Measurements from ENCODE around the gene SH2D2A.

SH2D2A gene

DNA sequence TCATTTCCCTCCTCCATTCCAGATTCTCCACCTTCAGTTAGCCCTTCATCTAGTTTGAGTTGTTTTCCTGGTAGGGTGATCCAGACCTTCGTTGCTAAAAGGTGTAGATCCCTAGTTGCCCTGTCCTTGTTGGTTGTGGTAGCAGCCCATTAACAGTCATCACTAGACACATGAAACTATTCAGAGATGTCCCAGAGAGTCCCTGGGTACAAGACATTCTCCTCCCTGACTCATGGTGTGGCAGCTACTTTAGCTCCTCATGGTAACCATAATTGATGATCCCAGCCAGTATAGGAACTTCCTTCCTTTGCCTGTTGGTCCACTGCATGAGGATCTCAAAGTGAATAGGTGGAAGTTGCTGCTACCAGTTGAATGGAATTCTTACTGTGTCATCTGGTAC lies 6.0 kb upstream of the SH2D2A start:
- no peak for DNase-seq

- DNase-seq: no peak
Observed at GRCh38 chr1:156821801-156822200, 5.2 kb upstream of the SH2D2A start.

GRCh38 chr1:156815961-156816422 lies 656 bp downstream of the SH2D2A start:
- DNase-seq: no peak

DNA sequence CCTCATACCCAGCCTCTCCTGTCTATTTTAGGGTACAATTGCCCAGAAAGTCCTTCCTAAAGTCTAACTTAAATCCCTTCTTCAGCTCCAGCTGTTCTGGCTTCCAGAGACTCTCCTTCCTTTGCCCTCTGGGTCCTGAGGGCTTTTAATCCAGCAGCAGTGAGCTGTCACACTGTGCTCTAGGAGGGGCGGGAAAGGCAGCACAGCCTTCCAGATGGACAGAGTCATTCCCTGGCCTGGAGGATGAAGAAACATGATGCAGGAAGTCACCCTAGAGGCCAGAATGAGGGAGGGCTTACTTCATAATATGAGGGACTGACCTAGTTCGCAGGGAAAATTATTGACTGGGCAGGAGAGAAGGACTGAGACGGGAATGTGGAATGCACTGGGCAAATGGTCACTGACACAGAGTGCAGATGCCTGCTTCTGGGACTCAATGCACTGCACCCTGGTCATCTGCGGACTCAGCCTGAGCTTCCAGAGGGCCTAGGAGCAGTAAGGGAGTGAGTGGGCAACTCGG lies 1.3 kb downstream of the SH2D2A start:
- DNase-seq: no peak

DNA sequence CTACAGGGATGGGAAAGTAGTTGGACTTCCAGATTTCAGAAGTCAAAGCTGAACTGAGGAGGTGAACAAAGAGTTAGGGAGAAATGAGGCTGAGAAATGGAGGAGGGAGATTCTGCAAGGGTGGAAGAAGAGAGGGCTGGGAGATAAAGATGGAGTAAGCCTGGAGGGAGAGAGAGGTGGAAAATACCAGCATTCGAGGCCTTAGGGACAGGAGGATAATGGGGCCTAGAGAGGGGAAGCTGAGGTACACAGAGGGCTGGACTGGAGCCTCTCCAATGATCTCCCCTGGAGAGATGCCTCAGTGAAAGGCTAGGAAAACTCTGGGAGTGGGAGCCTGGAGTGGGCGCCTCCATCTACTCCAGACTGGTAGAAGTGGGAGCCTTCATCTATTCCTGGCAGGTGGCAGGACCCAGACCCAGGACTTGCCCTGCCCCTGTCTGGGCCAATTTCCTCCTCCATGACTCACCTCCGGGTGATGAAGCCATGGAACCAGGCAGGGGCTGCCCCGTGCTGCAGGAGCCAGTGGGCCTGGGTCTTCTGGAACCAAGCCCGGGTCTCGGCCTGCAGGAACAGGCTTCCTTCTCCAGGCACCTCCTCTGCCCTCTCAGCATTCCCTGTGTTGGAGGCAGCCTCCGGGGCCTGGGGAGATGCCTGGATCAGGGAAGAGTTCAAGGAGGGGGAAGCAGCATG lies 1.9 kb downstream of the SH2D2A start:
- peak; percentile 36 to 51 for DNase-seq

- DNase-seq: peak; percentile 73 to 80
Observed at GRCh38 chr1:156813750-156814570, 2.7 kb downstream of the SH2D2A start.

DNA sequence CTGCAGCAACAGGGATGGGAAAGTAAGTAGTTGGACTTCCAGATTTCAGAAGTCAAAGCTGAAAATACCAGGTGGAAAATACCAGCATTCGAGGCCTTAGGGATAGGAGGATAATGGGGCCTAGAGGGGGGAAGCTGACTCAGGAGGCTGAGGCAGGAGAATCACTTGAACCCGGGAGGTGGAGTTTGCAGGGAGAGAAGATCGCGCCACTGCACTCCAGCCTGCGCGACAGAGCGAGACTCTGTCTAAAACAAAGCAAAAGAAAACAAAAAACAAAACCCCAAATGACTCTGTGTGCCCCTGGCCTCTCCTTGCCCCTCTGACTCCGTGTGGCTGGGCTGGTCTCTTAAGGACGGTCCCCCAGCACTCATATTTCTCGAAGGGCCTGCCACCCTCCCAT lies 3.4 kb downstream of the SH2D2A start:
- DNase-seq: no peak

DNA sequence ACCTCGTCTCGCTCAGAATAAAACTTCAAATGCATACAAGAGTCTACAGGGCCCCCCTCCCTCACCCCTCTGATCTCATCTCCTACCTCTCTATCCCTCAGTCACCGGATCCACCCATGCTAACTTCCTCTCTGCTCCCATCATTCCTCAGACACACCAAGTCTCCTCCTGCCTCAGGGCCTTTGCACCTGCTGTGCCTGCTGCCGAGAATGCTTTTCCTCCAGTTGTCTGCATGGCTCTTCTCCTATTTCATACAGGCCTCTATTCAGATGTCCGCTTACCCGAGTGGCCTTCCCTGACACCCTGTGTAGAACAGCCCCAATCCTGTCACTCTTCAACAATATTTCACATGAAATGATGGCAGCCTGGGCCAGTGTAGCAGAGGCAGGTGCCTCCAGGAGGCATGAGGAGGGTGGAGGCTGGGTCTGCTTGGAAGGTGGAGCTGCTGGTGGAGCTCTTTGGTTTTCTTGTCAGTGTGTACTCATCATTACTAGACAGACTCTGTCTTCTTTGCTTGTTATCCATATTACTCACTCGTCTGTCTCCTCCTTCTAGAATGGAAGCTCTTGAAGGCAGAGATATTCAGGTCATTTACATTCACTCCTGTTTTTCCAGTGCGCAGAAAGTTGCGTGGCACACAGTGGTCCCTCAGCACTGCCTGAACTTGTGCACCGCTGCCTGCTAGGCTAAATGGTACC lies 4.2 kb downstream of the SH2D2A start:
- no peak for DNase-seq

- DNase-seq: no peak
Observed at GRCh38 chr1:156811168-156811567, 5.5 kb downstream of the SH2D2A start.

- no peak for DNase-seq
Observed at GRCh38 chr1:156809711-156810366, 6.8 kb downstream of the SH2D2A start.

- DNase-seq: no peak
Observed at GRCh38 chr1:156809281-156809680, 7.4 kb downstream of the SH2D2A start.

DNA sequence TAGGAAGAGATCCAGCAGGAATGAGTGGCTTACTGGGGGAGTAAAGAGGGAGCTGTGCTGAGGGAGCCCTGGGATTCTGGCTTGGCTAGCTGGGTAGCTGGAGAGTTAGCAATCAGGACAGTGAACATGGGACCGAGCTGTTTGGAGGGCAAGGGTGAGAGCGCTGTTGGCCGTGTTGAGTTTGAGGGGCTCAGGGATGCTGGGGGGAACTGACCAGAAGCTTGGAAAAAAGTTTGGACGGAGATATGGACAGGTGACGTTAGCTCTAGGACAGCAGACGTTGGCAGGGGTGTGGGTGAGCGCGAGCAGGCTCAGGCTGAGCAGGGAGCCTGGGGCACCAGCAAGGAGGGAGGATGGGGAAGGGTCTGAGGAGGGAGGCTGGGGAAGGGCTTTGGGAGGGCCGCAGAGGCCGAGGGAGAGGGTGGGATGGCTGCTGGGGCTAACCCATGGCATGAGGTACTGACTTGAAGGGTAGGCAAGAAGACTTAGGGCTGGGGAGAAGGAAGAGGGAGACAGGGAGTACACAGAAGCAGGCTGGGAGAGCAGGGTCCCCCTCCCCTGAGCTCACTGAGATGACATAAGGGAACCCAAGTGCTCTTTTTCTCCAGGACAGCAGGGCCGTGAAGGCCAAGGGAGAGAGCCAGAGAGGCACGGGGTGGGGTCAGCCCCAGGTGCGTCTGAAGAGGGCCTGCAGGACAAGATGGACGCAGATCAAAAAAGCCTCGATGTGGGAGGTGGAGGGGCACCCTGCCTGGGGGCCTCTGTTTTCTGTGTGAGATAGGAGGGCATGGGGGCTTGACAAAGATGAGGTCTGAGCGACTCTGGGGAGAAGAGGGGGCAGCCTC lies 8.2 kb downstream of the SH2D2A start:
- no peak for DNase-seq

- DNase-seq: no peak
Observed at GRCh38 chr1:156807627-156808026, 9.0 kb downstream of the SH2D2A start.

- no peak for DNase-seq
Observed at GRCh38 chr1:156806512-156807440, 9.9 kb downstream of the SH2D2A start.

DNA sequence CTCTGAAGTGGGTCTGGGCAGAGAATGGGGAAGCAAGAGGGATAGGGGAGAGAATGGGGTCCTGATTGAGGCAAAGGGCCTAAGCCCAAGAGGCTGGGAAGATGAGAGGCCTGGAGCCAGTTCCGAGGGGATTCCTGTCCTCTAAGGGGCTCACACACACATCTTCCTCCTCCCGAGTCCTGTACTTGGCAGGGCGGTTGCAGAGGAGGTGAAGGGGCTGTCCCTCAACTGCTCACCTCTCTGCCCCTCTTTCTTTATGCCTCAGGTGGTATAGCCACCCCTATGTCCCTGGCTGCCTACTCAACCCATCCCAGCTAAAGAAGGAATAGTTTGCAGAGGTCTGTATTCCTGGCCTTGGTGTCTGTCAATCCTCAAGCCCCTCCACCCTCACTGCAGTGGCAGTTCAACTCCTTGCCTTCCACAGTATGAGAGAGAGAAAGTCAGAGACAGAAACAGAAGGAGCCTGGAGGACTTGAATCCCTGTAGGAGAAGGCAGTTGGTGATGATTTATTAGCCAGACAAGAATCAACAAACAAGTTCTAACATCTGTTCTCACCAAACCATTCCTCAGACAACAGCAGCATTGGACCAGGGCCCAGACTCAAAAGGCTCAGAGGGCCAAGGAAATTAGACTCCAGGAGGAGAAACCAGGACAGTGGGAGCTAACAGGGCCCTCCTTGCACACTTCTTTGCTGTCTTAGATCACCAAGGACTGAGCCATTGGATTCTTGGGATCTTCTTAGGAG lies 10.7 kb downstream of the SH2D2A start:
- no peak for DNase-seq

- DNase-seq: no peak
Observed at GRCh38 chr1:156804572-156805243, 11.9 kb downstream of the SH2D2A start.

- no peak for DNase-seq
Observed at GRCh38 chr1:156804026-156804425, 12.6 kb downstream of the SH2D2A start.

DNA sequence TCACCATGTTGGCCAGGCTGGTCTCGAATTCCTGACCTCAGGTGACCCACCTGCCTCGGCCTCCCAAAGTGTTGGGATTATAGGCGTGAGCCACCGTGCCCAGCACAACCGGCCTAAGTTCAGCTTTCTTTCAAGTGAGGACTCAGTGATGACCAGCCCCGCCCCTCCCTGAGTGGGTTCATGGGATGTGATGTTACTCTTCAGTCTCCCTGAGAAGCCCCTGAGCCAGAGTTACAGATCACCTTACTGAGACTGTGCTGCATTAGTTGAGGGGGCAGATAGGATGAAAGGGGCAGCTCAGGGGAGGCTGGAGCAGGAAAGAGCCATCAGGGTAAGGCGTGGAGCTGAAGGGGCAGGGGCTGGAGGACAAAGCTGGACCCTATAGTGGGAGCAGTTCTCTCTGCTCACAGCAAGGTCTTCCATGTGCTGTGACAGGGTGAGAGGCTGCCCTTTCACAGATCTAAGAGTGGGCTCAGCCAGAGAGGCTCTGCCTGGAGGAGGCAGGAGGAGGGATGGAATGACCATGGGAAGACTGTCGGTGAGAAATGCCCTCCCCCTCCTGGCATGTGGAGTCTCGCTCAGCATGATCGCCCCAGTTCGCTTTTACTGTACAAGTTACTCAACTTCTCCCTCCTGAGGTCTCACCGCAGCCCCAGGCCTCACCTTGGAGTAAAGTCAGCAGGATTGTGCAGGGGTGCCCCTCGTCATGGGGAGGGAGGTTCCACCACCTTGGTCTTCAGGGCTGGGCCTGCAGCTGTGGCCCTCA lies 13.4 kb downstream of the SH2D2A start:
- no peak for DNase-seq

All from CD4-positive, alpha-beta T cell treated with Interleukin-1 beta for 1 hour (primary cell).